Measurements from ENCODE around the gene COG5.

Gene COG5

DNA sequence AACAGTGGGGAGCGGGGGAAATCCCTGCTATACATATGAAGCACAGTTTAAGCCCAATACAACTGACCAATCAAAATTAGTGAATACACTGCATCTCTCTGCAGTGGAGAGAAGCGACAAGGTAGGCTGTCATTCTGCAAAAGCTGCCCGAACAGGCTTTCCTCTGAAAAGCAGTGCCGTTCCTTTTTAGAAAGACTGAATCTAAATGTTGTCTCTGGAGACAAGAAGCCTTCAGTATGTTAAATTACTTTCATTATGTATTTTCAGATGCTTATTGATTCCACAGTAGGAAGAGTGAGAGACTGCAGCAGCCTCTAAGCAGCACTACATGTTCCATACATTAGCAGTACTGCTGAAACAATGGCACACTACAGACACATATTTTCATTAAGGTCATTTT is 93.8 kb downstream of the COG5 start, which contains the start of gene GPR22:
TSS of gene GPR22 (plus strand) at position 129 of the 400 bp plus-strand sequence. CDS start 4,004 bp downstream, outside the sequence.
- Histone ChIP-seq H3K4me3 (ENCODE audit: insufficient read depth, low read depth, low read length) (no peak within 1 kb of the TSS), H3K27me3 (ENCODE audit: control insufficient read depth, insufficient read depth, low read length, poor library complexity, severe bottlenecking) (no peaks in the 10 kb centered on the region), H3K9me3 (ENCODE audit: control insufficient read depth, low read length) (no peaks in the 10 kb centered on the region), H3K27ac (ENCODE audit: insufficient read depth, low read depth, low read length, poor library complexity, severe bottlenecking) (no peak within 1 kb of the TSS), H3K36me3 (ENCODE audit: control insufficient read depth, insufficient read depth, low read length) (no peaks in the 10 kb centered on the region), H3K4me1 (ENCODE audit: control insufficient read depth, insufficient read depth, low read length) (no peaks in the 10 kb centered on the region)
- 76 to 80% methylated on average over 4 of the region's 4 CpGs for WGBS, 2 experiments

DNA sequence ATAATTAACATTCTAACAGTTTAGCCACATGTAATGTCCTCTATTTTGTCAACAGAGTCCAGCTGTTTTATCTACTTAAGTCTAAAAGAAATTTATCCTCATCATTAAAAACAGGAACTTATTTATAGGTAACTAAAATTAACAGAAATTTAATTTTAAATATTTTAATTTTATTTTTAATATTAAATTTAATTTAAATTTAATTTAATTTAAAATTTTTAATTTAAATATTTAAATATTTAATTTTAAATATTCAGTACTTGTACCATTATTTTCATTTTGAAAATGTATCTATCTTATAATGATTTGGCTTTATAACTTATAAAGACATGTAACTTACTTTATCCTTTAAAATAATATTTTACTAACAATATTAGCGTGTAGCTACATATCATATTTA is 94.9 kb downstream of the COG5 start:
- H3K4me1 ChIP-seq (ENCODE audit: control insufficient read depth, insufficient read depth, low read length): peaks cover 1% of the 10 kb centered on the region
- H3K36me3 ChIP-seq (ENCODE audit: control insufficient read depth, insufficient read depth, low read length): no peaks in the 10 kb centered on the region
- no peaks in the 10 kb centered on the region for H3K9me3 ChIP-seq (ENCODE audit: control insufficient read depth, low read length)
- no peaks in the 10 kb centered on the region for H3K27me3 ChIP-seq (ENCODE audit: control insufficient read depth, insufficient read depth, low read length, poor library complexity, severe bottlenecking)
- H3K27ac ChIP-seq (ENCODE audit: insufficient read depth, low read depth, low read length, poor library complexity, severe bottlenecking): no peak overlapping the region
- no CpG with 5 or more reads among the region's 1 CpG for WGBS, 2 experiments
- no peak overlapping the region for H3K4me3 ChIP-seq (ENCODE audit: insufficient read depth, low read depth, low read length)

- Histone ChIP-seq H3K27me3 (ENCODE audit: control insufficient read depth, insufficient read depth, low read length, poor library complexity, severe bottlenecking) (no peaks in the 10 kb centered on the region), H3K27ac (ENCODE audit: insufficient read depth, low read depth, low read length, poor library complexity, severe bottlenecking) (no peak overlapping the region), H3K4me1 (ENCODE audit: control insufficient read depth, insufficient read depth, low read length) (peaks cover 5% of the 10 kb centered on the region), H3K36me3 (ENCODE audit: control insufficient read depth, insufficient read depth, low read length) (no peaks in the 10 kb centered on the region), H3K9me3 (ENCODE audit: control insufficient read depth, low read length) (no peaks in the 10 kb centered on the region), H3K4me3 (ENCODE audit: insufficient read depth, low read depth, low read length) (no peak overlapping the region)
- 93 to 98% methylated on average over 2 of the region's 2 CpGs for WGBS, 2 experiments
Measured at GRCh38 chr7:107467972-107468371, 95.7 kb downstream of the COG5 start.

DNA sequence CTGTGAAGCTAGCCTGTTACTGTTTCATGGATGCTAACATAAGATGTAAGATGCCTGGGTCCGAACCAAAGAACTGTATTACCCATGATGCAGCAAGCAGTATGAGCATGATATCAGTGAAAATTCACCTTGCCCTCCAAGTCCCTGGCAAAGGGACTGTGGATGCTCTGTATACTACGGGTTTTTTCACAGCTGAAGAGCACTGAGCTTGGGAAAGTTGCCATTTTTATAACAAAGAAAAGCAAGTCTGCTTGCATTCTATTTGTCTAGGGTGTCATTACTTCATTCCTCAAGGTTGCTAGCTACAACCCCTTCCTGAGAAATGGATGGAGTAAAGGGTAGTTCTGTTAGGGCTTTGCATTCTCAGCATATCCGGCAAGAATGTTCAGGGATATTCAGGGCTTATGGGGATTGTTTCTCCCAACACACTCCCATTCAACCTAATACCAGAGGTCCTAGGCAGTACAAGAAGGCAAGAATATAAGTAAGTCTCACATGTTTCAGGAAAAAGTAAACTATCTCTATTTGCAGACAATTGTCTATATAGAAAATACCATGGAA is 99.0 kb downstream of the COG5 start:
- Histone ChIP-seq H3K9me3 (ENCODE audit: control insufficient read depth, low read length) (no peaks in the 10 kb centered on the region), H3K4me3 (ENCODE audit: insufficient read depth, low read depth, low read length) (no peak overlapping the region), H3K4me1 (ENCODE audit: control insufficient read depth, insufficient read depth, low read length) (peaks cover 5% of the 10 kb centered on the region), H3K36me3 (ENCODE audit: control insufficient read depth, insufficient read depth, low read length) (no peaks in the 10 kb centered on the region), H3K27me3 (ENCODE audit: control insufficient read depth, insufficient read depth, low read length, poor library complexity, severe bottlenecking) (no peaks in the 10 kb centered on the region), H3K27ac (ENCODE audit: insufficient read depth, low read depth, low read length, poor library complexity, severe bottlenecking) (no peak overlapping the region)
- 86 to 88% methylated on average over 2 of the region's 3 CpGs for WGBS, 2 experiments

GRCh38 chr7:107463139-107464078 is 100.3 kb downstream of the COG5 start:
- WGBS, 2 experiments: 63 to 69% methylated on average over 6 of the region's 6 CpGs
- no peaks in the 10 kb centered on the region for H3K9me3 ChIP-seq (ENCODE audit: control insufficient read depth, low read length)
- no peak overlapping the region for H3K4me3 ChIP-seq (ENCODE audit: insufficient read depth, low read depth, low read length)
- no peaks in the 10 kb centered on the region for H3K27me3 ChIP-seq (ENCODE audit: control insufficient read depth, insufficient read depth, low read length, poor library complexity, severe bottlenecking)
- peaks cover 5% of the 10 kb centered on the region for H3K4me1 ChIP-seq (ENCODE audit: control insufficient read depth, insufficient read depth, low read length)
- no peaks in the 10 kb centered on the region for H3K36me3 ChIP-seq (ENCODE audit: control insufficient read depth, insufficient read depth, low read length)
- H3K27ac ChIP-seq (ENCODE audit: insufficient read depth, low read depth, low read length, poor library complexity, severe bottlenecking): no peak overlapping the region

DNA sequence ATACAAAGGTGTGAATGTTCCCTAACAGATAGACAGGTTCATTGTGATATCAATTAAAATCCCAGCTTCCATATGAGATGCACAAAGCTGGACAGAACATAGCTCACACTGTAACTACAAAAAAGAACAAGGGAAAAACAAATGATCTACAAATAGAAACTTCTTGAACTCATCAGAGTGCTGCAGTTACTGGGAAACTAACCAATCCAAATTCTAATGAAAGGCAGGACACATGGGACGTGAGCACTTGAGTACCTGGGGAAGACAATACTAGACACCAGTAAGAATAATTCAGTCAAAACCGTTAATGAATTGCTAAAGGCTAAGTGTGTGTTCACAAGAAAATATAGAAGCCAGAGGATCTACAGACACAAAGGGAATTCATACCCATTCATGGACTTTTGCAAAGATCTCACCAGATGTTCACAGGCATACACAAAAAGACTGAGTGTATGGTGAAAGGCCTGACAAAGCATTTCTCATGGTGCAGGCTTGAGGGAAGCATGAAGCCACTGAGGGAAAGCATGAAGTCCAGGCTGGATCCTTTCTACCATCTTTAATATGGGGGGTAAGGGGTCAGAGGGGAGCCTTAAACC is 101.7 kb downstream of the COG5 start:
- Histone ChIP-seq H3K36me3 (ENCODE audit: control insufficient read depth, insufficient read depth, low read length) (no peaks in the 10 kb centered on the region), H3K9me3 (ENCODE audit: control insufficient read depth, low read length) (no peaks in the 10 kb centered on the region), H3K4me3 (ENCODE audit: insufficient read depth, low read depth, low read length) (no peak overlapping the region), H3K4me1 (ENCODE audit: control insufficient read depth, insufficient read depth, low read length) (peaks cover 5% of the 10 kb centered on the region), H3K27me3 (ENCODE audit: control insufficient read depth, insufficient read depth, low read length, poor library complexity, severe bottlenecking) (no peaks in the 10 kb centered on the region), H3K27ac (ENCODE audit: insufficient read depth, low read depth, low read length, poor library complexity, severe bottlenecking) (no peak overlapping the region)
- WGBS, 2 experiments: 86 to 96% methylated on average over 2 of the region's 2 CpGs

GRCh38 chr7:107453388-107453787 is 110.3 kb downstream of the COG5 start:
- Histone ChIP-seq H3K9me3 (ENCODE audit: control insufficient read depth, low read length) (no peaks in the 10 kb centered on the region), H3K4me1 (ENCODE audit: control insufficient read depth, insufficient read depth, low read length) (no peaks in the 10 kb centered on the region), H3K4me3 (ENCODE audit: insufficient read depth, low read depth, low read length) (no peak overlapping the region), H3K36me3 (ENCODE audit: control insufficient read depth, insufficient read depth, low read length) (no peaks in the 10 kb centered on the region), H3K27me3 (ENCODE audit: control insufficient read depth, insufficient read depth, low read length, poor library complexity, severe bottlenecking) (no peaks in the 10 kb centered on the region), H3K27ac (ENCODE audit: insufficient read depth, low read depth, low read length, poor library complexity, severe bottlenecking) (no peak overlapping the region)
- WGBS, 2 experiments: 94 to 100% methylated on average over 1 of the region's 1 CpG

DNA sequence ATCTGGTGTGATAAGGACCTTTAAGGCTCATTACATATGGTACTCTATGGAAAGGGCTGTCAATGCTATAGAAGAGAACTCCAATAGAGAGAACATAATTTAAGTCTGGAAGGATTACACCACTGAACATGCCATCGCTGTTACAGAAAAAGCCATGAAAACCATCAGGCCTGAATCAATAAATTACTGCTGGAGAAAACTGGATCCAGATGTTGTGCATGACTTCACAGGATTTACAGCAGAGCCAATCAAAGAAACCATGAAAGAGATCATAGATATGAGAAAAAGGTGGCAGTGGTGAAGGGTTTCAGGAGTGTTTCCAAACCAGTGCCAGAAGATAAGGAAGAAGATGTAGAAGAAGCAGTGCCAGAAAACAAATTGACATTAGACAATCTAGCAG is 112.8 kb downstream of the COG5 start:
- no peaks in the 10 kb centered on the region for H3K36me3 ChIP-seq (ENCODE audit: control insufficient read depth, insufficient read depth, low read length)
- H3K4me3 ChIP-seq (ENCODE audit: insufficient read depth, low read depth, low read length): no peak overlapping the region
- H3K27me3 ChIP-seq (ENCODE audit: control insufficient read depth, insufficient read depth, low read length, poor library complexity, severe bottlenecking): no peaks in the 10 kb centered on the region
- H3K27ac ChIP-seq (ENCODE audit: insufficient read depth, low read depth, low read length, poor library complexity, severe bottlenecking): no peak overlapping the region
- H3K9me3 ChIP-seq (ENCODE audit: control insufficient read depth, low read length): no peaks in the 10 kb centered on the region
- 94% methylated on average over 1 of the region's 1 CpG for WGBS, 2 experiments
- no peaks in the 10 kb centered on the region for H3K4me1 ChIP-seq (ENCODE audit: control insufficient read depth, insufficient read depth, low read length)

- no peaks in the 10 kb centered on the region for H3K27me3 ChIP-seq (ENCODE audit: control insufficient read depth, insufficient read depth, low read length, poor library complexity, severe bottlenecking)
- H3K4me3 ChIP-seq (ENCODE audit: insufficient read depth, low read depth, low read length): no peak overlapping the region
- 88 to 93% methylated on average over 1 of the region's 1 CpG for WGBS, 2 experiments
- no peaks in the 10 kb centered on the region for H3K4me1 ChIP-seq (ENCODE audit: control insufficient read depth, insufficient read depth, low read length)
- peaks cover 2% of the 10 kb centered on the region for H3K36me3 ChIP-seq (ENCODE audit: control insufficient read depth, insufficient read depth, low read length)
- no peaks in the 10 kb centered on the region for H3K9me3 ChIP-seq (ENCODE audit: control insufficient read depth, low read length)
- H3K27ac ChIP-seq (ENCODE audit: insufficient read depth, low read depth, low read length, poor library complexity, severe bottlenecking): no peak overlapping the region
Measured at GRCh38 chr7:107446988-107447387, 116.7 kb downstream of the COG5 start.

- Histone ChIP-seq H3K27ac (ENCODE audit: insufficient read depth, low read depth, low read length, poor library complexity, severe bottlenecking) (no peak overlapping the region), H3K4me3 (ENCODE audit: insufficient read depth, low read depth, low read length) (no peak overlapping the region), H3K27me3 (ENCODE audit: control insufficient read depth, insufficient read depth, low read length, poor library complexity, severe bottlenecking) (no peaks in the 10 kb centered on the region), H3K4me1 (ENCODE audit: control insufficient read depth, insufficient read depth, low read length) (no peaks in the 10 kb centered on the region), H3K36me3 (ENCODE audit: control insufficient read depth, insufficient read depth, low read length) (peaks cover 4% of the 10 kb centered on the region), H3K9me3 (ENCODE audit: control insufficient read depth, low read length) (no peaks in the 10 kb centered on the region)
- 87 to 100% methylated on average over 1 of the region's 1 CpG for WGBS, 2 experiments
Measured at GRCh38 chr7:107446531-107446930, 117.2 kb downstream of the COG5 start.
